Pancreas (tissue), 10 donors: ENCODE data around the gene SLN. TPM values are rescaled to one million over a fixed set of nuclear protein-coding genes. Genes with fewer than 3 reads are reported as not detected.

ENCODE experiments used
- ATAC-seq, 4 donors: fragments of 200-7000 bp; cut with Tn5 transposase; one replicate each; pipeline versions ENCODE4 v1.8.0 to v1.9.1; 2020; ENCODE audit warnings: mild to moderate bottlenecking in 4 of 4, moderate library complexity in 4 of 4
- DNase-seq, 6 donors: peaks; one replicate each; pipeline ENCODE4 v3.0.0-alpha.2; 2020
- FAIRE-seq: peaks from 2 replicates; lab custom pipeline; 2012; peaks lifted over from hg19 to GRCh38; lab: Jason Lieb, UNC
- H3K27ac ChIP-seq, 4 donors: fragments of 200-600 bp; sonication (generic); 1 replicate in 3 of 4; 2 replicates in 1 of 4; pipeline versions ENCODE4 v1.5.0 to v1.8.0; 2020
- H3K27me3 ChIP-seq, 4 donors: fragments of 200-600 bp; one replicate each; pipeline ENCODE4 v1.8.0; 2021
- H3K36me3 ChIP-seq, 3 donors: fragments of 200-600 bp; sonication (generic) in 1 of 3; one replicate each; pipeline versions ENCODE4 v1.5.0 to v1.8.0; 2020 to 2021
- H3K4me1 ChIP-seq, 3 donors: fragments of 200-600 bp; one replicate each; pipeline ENCODE4 v1.8.0; 2021
- H3K4me3 ChIP-seq, 4 donors: fragments of 200-600 bp; sonication (generic) in 2 of 4; one replicate each; pipeline versions ENCODE4 v1.5.0 to v1.8.0; 2020 to 2021
- H3K9me3 ChIP-seq, 4 donors: fragments of 200-600 bp; one replicate each; pipeline ENCODE4 v1.8.0; 2021
- CTCF ChIP-seq, 4 donors: fragments of 200-600 bp; sonication (generic) in 3 of 4; IDR thresholded peaks; one replicate each; pipeline versions ENCODE4 v1.5.0 to v1.8.0; 2021; ENCODE audit warnings: antibody characterized with exemption in 4 of 4
- WGBS, 2 donors: extraction: QIAGEN DNeasy Blood & Tissue Kit; methylation state at CpG; one replicate each; pipeline ENCODE4 v1.1.7; 2013; 5-methylcytosine and 5-hydroxymethylcytosine counted together
- intact Hi-C, 3 donors: fragments of 100-400 bp; cut with DNase I; formaldehyde crosslinking; loops; one replicate each; pipeline versions ENCODE4 v1.11.1 to v1.14.2; 2022
- polyA plus RNA-seq, 2 donors: library from polyadenylated mRNA; stranded (reverse); fragments of 200-250 nt; gene quantifications; one replicate each; pipeline ENCODE4 v1.2.3, GENCODE V29; 2013
- total RNA-seq, 6 donors: library from RNA; stranded (reverse); fragmentation: NEBNext Ultra II Directional in 4 of 6; extraction: Animal tissue kit (Norgen Biotek cat#: 25700) in 4 of 6; gene quantifications; one replicate each; pipeline versions ENCODE4 v1.2.1 to v1.2.4, GENCODE V29; 2021 to 2023
- donor health status: healthy with polysubstance abuse.
- donor health status: DM: no; HTN: no; CAD: no; lungs with moderate emphysema.
- donor health status: DM: no; HTN: no; CAD: no.
- donor health status: control.
- donor health status: control.
- donor health status: Bipolar disorder and iron deficiency.
- donor health status: DM: yes; HTN: yes; CAD: no.
- donor health status: DM: no; HTN: no; CAD: no.
- donor health status: DM: no; HTN: no; CAD: no.
- donor health status: DM: yes; HTN: yes; CAD: no.

SLN gene
- total and polyA plus RNA-seq, 8 donors: 0.19 TPM; not detected in 7

GRCh38 chr11:107732689-107733051, 20.8 kb upstream of the SLN start:
- no peak for FAIRE-seq
- TF ChIP-seq CTCF (IDR thresholded peaks at IDR 0.05): no peak
- ATAC-seq: no peak
- Histone ChIP-seq H3K36me3 (no peaks in the 10 kb centered on the region), H3K4me1 (no peaks in the 10 kb centered on the region), H3K4me3 (no peak overlapping the region), H3K27ac (no peak overlapping the region), H3K27me3 (no peaks in the 10 kb centered on the region), H3K9me3 (no peaks in the 10 kb centered on the region)
- intact Hi-C loops: no loop called here
- DNase-seq: no peak
- 85 to 87% methylated on average over 10 of the region's 10 CpGs for WGBS, 2 donors

- H3K27ac ChIP-seq: no peak overlapping the region
- H3K4me1 ChIP-seq: no peaks in the 10 kb centered on the region
- H3K27me3 ChIP-seq: no peaks in the 10 kb centered on the region
- 81 to 85% methylated on average over 12 of the region's 12 CpGs for WGBS, 2 donors
- no peaks in the 10 kb centered on the region for H3K36me3 ChIP-seq
- DNase-seq (no peak), FAIRE-seq (no peak), ATAC-seq (no peak)
- no peaks in the 10 kb centered on the region for H3K9me3 ChIP-seq
- TF ChIP-seq CTCF (IDR thresholded peaks at IDR 0.05): no peak
- intact Hi-C loops: no loop called here
- no peak overlapping the region for H3K4me3 ChIP-seq
These were observed 20.3 kb upstream of the SLN start for GRCh38 chr11:107731941-107732688.

GRCh38 chr11:107722662-107723061, 10.8 kb upstream of the SLN start:
- no peak overlapping the region for H3K27ac ChIP-seq
- TF ChIP-seq CTCF (IDR thresholded peaks at IDR 0.05): no peak

GRCh38 chr11:107721207-107721606, 9.4 kb upstream of the SLN start:
- H3K27me3 ChIP-seq: no peaks in the 10 kb centered on the region
- H3K9me3 ChIP-seq: no peaks in the 10 kb centered on the region
- intact Hi-C loops: no loop called here

More at GRCh38 chr11:107722662-107723061, 10.8 kb upstream of the SLN start:
- H3K36me3 ChIP-seq: no peaks in the 10 kb centered on the region
- intact Hi-C loops: no loop called here
- H3K9me3 ChIP-seq: no peaks in the 10 kb centered on the region
- FAIRE-seq (no peak), ATAC-seq (no peak), DNase-seq (no peak)
- no peaks in the 10 kb centered on the region for H3K4me1 ChIP-seq
- no peaks in the 10 kb centered on the region for H3K27me3 ChIP-seq
- H3K4me3 ChIP-seq: no peak overlapping the region

More at GRCh38 chr11:107721207-107721606, 9.4 kb upstream of the SLN start:
- Histone ChIP-seq H3K4me3 (no peak overlapping the region), H3K27ac (no peak overlapping the region), H3K4me1 (no peaks in the 10 kb centered on the region), H3K36me3 (no peaks in the 10 kb centered on the region)
- FAIRE-seq: no peak
- DNase-seq: no peak
- no peak for TF ChIP-seq CTCF (IDR thresholded peaks at IDR 0.05)
- 77 to 89% methylated on average over 2 of the region's 2 CpGs for WGBS, 2 donors
- no peak for ATAC-seq
